Measurements from ENCODE around the gene GNB1.
A peak's percentile ranks its signal among the peaks of the same experiment; 100 is the strongest.
"Not testable (repeated sequence)": the region's sequence is repeated elsewhere in the genome, so short reads cannot be mapped to it uniquely, and the experiment has no call there.

The GNB1 gene

GRCh38 chr1:1757422-1758058, 133.3 kb downstream of the GNB1 start:
- Histone ChIP-seq H3K27me3 (ENCODE audit: insufficient read depth, low read length) (no peaks in the 10 kb centered on the region), H3K9ac (ENCODE audit: low read depth, low read length) (no peak overlapping the region), H3K4me3 (ENCODE audit: low read length) (no peak overlapping the region), H3K36me3 (ENCODE audit: insufficient read depth, low read depth, low read length) (peaks cover 83% of the 10 kb centered on the region), H3K27ac (ENCODE audit: low read length) (no peak overlapping the region), H3K4me1 (ENCODE audit: insufficient read depth, low read length) (no peaks in the 10 kb centered on the region), H3K9me3 (ENCODE audit: insufficient read depth, low read depth, low read length) (no peaks in the 10 kb centered on the region)

DNA sequence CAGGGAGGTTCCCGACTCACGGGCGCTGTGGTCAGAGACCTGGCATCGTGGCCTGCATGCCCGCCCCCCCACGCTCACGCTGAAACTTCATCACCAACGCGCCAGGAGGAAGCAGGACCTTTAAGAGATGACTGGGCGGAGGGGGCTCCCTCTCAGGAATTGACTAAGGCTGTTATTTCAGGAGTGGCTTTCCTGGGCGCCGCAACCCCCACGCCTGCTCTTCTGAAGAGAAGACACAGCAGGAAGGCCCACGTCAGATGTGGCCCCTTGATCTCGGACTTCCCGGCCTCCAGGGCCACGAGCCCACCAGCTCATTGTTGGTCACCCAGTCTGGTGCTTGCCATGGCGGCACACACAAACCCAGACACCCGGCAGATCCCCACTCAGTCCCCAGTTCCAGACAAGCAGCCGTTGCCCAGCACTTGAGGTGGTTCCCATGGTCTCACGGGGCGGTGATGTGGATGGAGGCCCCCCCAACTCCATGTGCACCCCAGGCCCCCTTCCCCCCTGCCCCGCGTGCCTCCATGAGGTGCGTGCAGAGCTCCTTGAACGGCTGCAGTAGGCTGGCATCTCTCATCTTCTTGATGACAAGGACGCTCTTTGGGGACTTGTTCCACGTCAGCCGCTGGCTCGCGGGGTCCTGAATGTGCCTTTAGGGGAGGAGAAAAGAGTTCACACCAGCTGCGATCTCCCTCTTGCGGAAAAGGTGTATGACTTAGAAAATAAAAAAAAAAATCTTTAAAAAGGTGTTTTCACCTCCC, 134.0 kb downstream of the GNB1 start:
- H3K27ac ChIP-seq (ENCODE audit: low read length), result no peak overlapping the region
- H3K4me3 ChIP-seq (ENCODE audit: low read length), result no peak overlapping the region
- H3K27me3 ChIP-seq (ENCODE audit: insufficient read depth, low read length), result no peaks in the 10 kb centered on the region
- no peaks in the 10 kb centered on the region for H3K4me1 ChIP-seq (ENCODE audit: insufficient read depth, low read length)
- H3K9me3 ChIP-seq (ENCODE audit: insufficient read depth, low read depth, low read length), result no peaks in the 10 kb centered on the region
- H3K36me3 ChIP-seq (ENCODE audit: insufficient read depth, low read depth, low read length), result peaks cover 83% of the 10 kb centered on the region
- no peak overlapping the region for H3K9ac ChIP-seq (ENCODE audit: low read depth, low read length)

GRCh38 chr1:1755852-1756251, 135.0 kb downstream of the GNB1 start:
- Histone ChIP-seq H3K4me1 (ENCODE audit: insufficient read depth, low read length) (no peaks in the 10 kb centered on the region), H3K4me3 (ENCODE audit: low read length) (no peak overlapping the region), H3K27me3 (ENCODE audit: insufficient read depth, low read length) (no peaks in the 10 kb centered on the region), H3K9me3 (ENCODE audit: insufficient read depth, low read depth, low read length) (no peaks in the 10 kb centered on the region), H3K36me3 (ENCODE audit: insufficient read depth, low read depth, low read length) (peaks cover 73% of the 10 kb centered on the region), H3K27ac (ENCODE audit: low read length) (no peak overlapping the region), H3K9ac (ENCODE audit: low read depth, low read length) (no peak overlapping the region)

GRCh38 chr1:1755426-1755825, 135.5 kb downstream of the GNB1 start:
- H3K9me3 ChIP-seq (ENCODE audit: insufficient read depth, low read depth, low read length), result no peaks in the 10 kb centered on the region
- H3K36me3 ChIP-seq (ENCODE audit: insufficient read depth, low read depth, low read length), result peaks cover 69% of the 10 kb centered on the region
- no peak overlapping the region for H3K27ac ChIP-seq (ENCODE audit: low read length)
- no peak overlapping the region for H3K9ac ChIP-seq (ENCODE audit: low read depth, low read length)
- no peak overlapping the region for H3K4me3 ChIP-seq (ENCODE audit: low read length)
- no peaks in the 10 kb centered on the region for H3K27me3 ChIP-seq (ENCODE audit: insufficient read depth, low read length)
- H3K4me1 ChIP-seq (ENCODE audit: insufficient read depth, low read length), result no peaks in the 10 kb centered on the region

DNA sequence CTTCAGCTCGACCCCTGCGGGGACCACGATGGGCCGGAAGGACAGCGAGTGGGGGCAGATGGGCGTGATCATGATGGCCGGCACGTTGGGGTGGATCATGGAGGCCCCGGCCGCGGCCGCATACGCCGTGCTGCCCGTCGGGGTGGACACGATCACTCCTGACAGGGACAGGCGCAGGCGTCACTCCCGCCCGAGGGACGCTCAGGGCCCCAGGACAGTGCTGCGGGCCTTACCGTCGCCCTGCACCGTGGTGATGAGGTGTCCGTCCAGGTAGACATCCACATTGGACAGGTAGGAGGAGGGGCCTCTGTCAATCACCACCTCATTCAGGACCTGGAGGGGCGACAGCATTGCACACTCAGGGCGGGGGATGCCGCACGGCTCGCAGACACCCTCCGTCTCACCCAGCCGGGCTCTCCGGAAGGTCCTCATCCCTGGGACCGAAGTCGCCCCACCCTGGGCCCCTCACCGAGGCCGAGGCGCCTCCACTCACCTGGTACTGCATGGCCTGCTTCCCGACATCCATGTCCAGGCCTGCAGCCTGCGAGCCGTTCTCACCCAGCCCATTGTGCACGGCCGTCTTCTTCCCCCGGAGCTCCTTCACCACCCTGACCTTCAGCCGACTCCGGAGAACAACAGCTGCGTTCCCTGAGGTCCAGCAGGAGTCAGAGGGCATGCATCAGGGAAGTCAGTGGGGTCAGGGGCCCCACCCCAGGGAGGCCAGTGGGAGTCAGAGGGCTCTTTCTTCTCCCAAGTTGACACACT, 136.7 kb downstream of the GNB1 start:
- no peaks in the 10 kb centered on the region for H3K9me3 ChIP-seq (ENCODE audit: insufficient read depth, low read depth, low read length)
- peaks cover 58% of the 10 kb centered on the region for H3K36me3 ChIP-seq (ENCODE audit: insufficient read depth, low read depth, low read length)
- no peak overlapping the region for H3K4me3 ChIP-seq (ENCODE audit: low read length)
- no peaks in the 10 kb centered on the region for H3K27me3 ChIP-seq (ENCODE audit: insufficient read depth, low read length)
- no peak overlapping the region for H3K9ac ChIP-seq (ENCODE audit: low read depth, low read length)
- no peak overlapping the region for H3K27ac ChIP-seq (ENCODE audit: low read length)
- H3K4me1 ChIP-seq (ENCODE audit: insufficient read depth, low read length), result no peaks in the 10 kb centered on the region

DNA sequence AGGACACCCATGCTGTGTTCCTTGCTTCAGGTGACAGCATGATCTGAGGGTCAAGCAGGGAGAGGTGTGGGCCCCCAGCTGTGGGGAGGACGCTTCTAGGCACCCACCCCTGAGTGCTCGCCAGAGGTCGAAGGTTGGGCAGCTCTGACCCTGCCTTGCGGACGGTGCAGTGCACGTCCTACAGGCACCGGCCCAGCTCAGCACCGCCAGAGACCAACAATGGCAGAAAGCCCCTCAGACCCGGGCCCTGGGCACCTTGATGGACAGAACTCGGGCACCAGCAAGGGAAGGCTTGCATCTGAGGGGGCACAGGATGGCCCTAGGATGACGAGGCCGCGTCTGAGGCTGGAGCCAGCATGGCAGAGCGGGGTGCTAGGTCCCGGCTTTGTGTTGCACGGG, 137.3 kb downstream of the GNB1 start:
- Histone ChIP-seq H3K36me3 (ENCODE audit: insufficient read depth, low read depth, low read length) (peaks cover 53% of the 10 kb centered on the region), H3K9ac (ENCODE audit: low read depth, low read length) (no peak overlapping the region), H3K9me3 (ENCODE audit: insufficient read depth, low read depth, low read length) (no peaks in the 10 kb centered on the region), H3K27me3 (ENCODE audit: insufficient read depth, low read length) (no peaks in the 10 kb centered on the region), H3K4me3 (ENCODE audit: low read length) (no peak overlapping the region), H3K4me1 (ENCODE audit: insufficient read depth, low read length) (no peaks in the 10 kb centered on the region), H3K27ac (ENCODE audit: low read length) (no peak overlapping the region)

GRCh38 chr1:1752636-1753606, 138.0 kb downstream of the GNB1 start:
- Histone ChIP-seq H3K4me1 (ENCODE audit: insufficient read depth, low read length) (no peaks in the 10 kb centered on the region), H3K27ac (ENCODE audit: low read length) (no peak overlapping the region), H3K4me3 (ENCODE audit: low read length) (no peak overlapping the region), H3K27me3 (ENCODE audit: insufficient read depth, low read length) (no peaks in the 10 kb centered on the region), H3K36me3 (ENCODE audit: insufficient read depth, low read depth, low read length) (peaks cover 49% of the 10 kb centered on the region), H3K9me3 (ENCODE audit: insufficient read depth, low read depth, low read length) (no peaks in the 10 kb centered on the region), H3K9ac (ENCODE audit: low read depth, low read length) (no peak overlapping the region)

- H3K9me3 ChIP-seq (ENCODE audit: insufficient read depth, low read depth, low read length), result no peaks in the 10 kb centered on the region
Measured at GRCh38 chr1:1752190-1752589, 138.7 kb downstream of the GNB1 start.

DNA sequence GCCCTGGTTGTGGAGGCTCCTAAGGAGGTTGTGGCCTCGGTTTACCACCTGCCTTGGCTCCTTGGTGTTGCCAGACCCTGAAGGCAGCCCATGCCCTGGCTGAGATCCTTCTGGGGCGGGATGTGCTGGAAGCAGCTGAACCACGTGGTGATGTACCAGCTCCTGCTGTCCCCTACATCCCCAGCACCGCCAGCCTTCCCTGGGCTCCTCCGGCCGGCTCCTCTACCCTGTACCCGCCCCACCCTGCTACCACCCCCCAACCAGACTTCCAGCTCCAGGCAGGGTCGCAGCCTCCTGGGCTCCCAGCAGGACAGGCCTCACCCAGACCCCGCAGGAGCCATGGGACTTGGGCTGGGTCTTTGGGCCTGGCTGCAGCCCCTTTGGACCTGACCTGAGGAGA, 140.9 kb downstream of the GNB1 start:
- H3K4me1 ChIP-seq (ENCODE audit: insufficient read depth, low read length); H3K27me3 ChIP-seq (ENCODE audit: insufficient read depth, low read length); H3K4me3 ChIP-seq (ENCODE audit: low read length); H3K9me3 ChIP-seq (ENCODE audit: insufficient read depth, low read depth, low read length); H3K9ac ChIP-seq (ENCODE audit: low read depth, low read length); H3K27ac ChIP-seq (ENCODE audit: low read length): not testable (repeated sequence)
- H3K36me3 ChIP-seq (ENCODE audit: insufficient read depth, low read depth, low read length), result peaks cover 30% of the 10 kb centered on the region

More at GRCh38 chr1:1752190-1752589, 138.7 kb downstream of the GNB1 start:
- Histone ChIP-seq H3K9ac (ENCODE audit: low read depth, low read length) (no peak overlapping the region), H3K4me1 (ENCODE audit: insufficient read depth, low read length) (no peaks in the 10 kb centered on the region), H3K36me3 (ENCODE audit: insufficient read depth, low read depth, low read length) (peaks cover 49% of the 10 kb centered on the region), H3K4me3 (ENCODE audit: low read length) (no peak overlapping the region), H3K27me3 (ENCODE audit: insufficient read depth, low read length) (no peaks in the 10 kb centered on the region), H3K27ac (ENCODE audit: low read length) (no peak overlapping the region)

DNA sequence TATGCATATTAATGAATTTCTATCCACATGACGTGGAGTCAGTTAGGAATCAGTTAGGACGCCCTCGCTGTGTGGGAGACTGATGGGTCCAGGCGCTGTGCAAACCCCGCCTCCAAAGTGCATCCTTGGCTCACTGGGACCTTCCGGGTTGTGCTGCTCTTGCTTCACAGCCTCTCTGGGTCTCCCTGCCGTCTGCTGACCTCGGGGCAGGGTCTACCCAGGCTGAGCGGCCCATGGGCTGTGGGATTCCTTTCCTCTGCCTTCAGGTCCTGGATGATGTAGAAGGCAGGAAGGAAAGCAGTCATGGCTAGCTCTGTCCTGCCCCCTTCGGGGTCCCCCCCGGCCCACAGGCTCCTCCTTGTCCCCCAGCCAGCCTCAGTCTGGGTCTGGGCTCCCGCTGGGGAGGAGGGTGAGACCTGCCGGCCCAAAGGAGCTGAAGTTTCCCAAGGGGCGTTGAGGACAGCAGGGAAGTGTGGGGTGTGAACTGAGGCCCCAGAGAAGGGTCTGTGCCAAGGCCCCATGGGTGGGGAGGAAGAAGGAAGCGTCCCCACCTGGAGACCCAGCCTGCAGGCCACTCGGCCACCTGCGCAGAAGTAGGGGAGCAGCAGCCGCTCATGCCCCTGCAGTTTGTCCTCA, 142.1 kb downstream of the GNB1 start:
- Histone ChIP-seq H3K4me1 (ENCODE audit: insufficient read depth, low read length) (no peaks in the 10 kb centered on the region), H3K36me3 (ENCODE audit: insufficient read depth, low read depth, low read length) (peaks cover 18% of the 10 kb centered on the region), H3K9me3 (ENCODE audit: insufficient read depth, low read depth, low read length) (no peaks in the 10 kb centered on the region), H3K4me3 (ENCODE audit: low read length) (no peak overlapping the region), H3K27ac (ENCODE audit: low read length) (no peak overlapping the region), H3K9ac (ENCODE audit: low read depth, low read length) (no peak overlapping the region), H3K27me3 (ENCODE audit: insufficient read depth, low read length) (no peaks in the 10 kb centered on the region)

GRCh38 chr1:1746566-1746909, 144.3 kb downstream of the GNB1 start:
- H3K27me3 ChIP-seq (ENCODE audit: insufficient read depth, low read length); H3K9ac ChIP-seq (ENCODE audit: low read depth, low read length); H3K9me3 ChIP-seq (ENCODE audit: insufficient read depth, low read depth, low read length); H3K4me1 ChIP-seq (ENCODE audit: insufficient read depth, low read length); H3K27ac ChIP-seq (ENCODE audit: low read length); H3K36me3 ChIP-seq (ENCODE audit: insufficient read depth, low read depth, low read length): not testable (repeated sequence)
- H3K4me3 ChIP-seq (ENCODE audit: low read length), result peak overlapping the region; percentile 51; the same call in 1 of the 2 replicates
